Ovary (tissue), 3 donors: ENCODE data around the gene KLRC4.

Experiments used
- EP300 ChIP-seq: sonication (generic); formaldehyde crosslinking; IDR thresholded peaks from one replicate; pipeline ENCODE4 v1.6.1; 2017; ENCODE audit warnings: antibody characterized with exemption
- POLR2A ChIP-seq: fragments of 450-650 bp; IDR thresholded peaks from one replicate; pipeline ENCODE4 v1.6.1; 2017; ENCODE audit warnings: antibody characterized with exemption, mild to moderate bottlenecking, moderate library complexity
- TF ChIP-seq, protein P1 (sequence below), 3 donors: fragments of 450-650 bp in 2 of 3; fragments of 200-600 bp in 1 of 3; IDR thresholded peaks; one replicate each; pipeline versions ENCODE4 v1.5.1 to v1.8.0; 2016 to 2022; ENCODE audit warnings: antibody characterized with exemption in 3 of 3, mild to moderate bottlenecking in 1 of 3
- donor health status: DM: no; HTN: no; CAD: no.

DNA sequence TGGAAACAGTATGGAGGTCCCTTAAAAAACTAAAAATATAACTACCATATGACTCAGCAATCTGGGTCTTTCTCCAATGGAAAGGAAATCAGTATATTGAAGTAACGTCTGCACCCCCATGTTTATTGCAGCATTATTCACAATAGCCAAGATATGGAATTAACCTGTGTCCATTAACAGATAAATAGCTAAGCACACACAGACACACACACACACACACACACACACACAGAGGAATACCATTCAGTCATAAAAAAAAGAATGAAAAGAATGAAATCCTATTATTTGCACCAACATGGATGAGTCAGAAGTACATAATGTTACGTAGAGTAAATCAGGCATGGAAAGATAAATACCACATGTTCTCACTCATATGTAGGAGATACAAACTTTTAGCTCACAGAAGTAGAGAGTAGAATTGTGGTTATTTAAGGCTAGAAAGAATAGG lies 24.4 kb downstream of the KLRC4 start:
- TF ChIP-seq, protein P1, sequence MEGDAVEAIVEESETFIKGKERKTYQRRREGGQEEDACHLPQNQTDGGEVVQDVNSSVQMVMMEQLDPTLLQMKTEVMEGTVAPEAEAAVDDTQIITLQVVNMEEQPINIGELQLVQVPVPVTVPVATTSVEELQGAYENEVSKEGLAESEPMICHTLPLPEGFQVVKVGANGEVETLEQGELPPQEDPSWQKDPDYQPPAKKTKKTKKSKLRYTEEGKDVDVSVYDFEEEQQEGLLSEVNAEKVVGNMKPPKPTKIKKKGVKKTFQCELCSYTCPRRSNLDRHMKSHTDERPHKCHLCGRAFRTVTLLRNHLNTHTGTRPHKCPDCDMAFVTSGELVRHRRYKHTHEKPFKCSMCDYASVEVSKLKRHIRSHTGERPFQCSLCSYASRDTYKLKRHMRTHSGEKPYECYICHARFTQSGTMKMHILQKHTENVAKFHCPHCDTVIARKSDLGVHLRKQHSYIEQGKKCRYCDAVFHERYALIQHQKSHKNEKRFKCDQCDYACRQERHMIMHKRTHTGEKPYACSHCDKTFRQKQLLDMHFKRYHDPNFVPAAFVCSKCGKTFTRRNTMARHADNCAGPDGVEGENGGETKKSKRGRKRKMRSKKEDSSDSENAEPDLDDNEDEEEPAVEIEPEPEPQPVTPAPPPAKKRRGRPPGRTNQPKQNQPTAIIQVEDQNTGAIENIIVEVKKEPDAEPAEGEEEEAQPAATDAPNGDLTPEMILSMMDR (IDR thresholded peaks at IDR 0.05), result no peak
- TF ChIP-seq EP300 (no peak), POLR2A (no peak)
